ENCODE results near the gene CDH10.

The CDH10 gene

DNA sequence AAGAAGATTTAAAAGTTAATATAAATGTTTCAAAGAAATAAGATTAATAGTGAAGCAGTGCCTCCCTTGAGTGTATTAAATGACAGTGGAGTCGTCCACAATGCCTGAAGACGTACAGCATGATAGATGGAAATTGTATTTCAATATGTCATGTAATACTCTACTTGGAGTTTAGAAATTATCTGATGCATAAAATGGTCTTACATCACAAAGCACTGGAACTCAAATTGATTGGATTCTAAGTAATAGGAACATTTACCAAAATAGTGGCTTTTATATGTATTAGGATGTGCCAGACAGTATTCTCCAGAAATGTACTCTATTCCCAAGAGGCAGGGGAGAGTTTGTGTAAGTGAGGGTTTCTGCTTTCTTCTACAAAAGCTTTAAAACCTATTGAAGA lies 49.4 kb downstream of the CDH10 start:
- DNase-seq, result no peak

DNA sequence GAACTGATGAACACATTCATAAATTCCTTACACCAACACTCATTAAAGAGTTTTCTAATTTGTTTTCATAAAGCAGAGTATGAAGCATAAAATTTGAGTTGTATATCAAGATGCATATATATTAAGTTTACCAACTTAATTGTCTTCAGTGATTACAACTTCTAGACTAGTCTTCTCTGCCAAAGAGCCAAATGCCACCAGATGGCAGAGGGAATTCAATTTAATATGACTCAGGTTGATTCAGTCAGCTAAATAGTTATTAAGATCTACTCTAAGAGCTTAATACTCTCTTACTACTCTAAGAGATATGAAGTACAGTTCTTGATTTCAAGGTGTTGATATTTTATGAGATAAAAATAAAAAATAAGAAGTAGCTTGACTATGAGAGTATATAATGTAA lies 53.4 kb downstream of the CDH10 start:
- DNase-seq, result no peak

DNA sequence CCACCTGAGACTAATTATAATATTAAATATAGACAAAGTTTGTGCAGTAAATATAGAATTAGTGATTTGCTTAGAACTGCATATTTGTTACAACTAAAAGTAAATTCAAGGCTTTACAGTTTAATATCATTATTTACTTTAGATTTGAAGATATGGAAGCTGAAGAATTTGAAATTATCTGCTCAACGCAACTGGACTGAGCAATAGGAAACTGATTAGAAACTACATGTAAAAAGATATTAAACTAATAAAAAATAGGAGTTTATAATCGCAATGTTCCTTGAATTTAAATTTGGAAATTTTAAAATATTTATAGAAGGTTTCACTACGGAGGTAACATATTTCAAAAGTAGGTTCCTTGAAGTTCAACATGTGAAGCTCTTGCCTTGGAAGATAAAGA lies 55.2 kb downstream of the CDH10 start:
- DNase-seq, result no peak

DNA sequence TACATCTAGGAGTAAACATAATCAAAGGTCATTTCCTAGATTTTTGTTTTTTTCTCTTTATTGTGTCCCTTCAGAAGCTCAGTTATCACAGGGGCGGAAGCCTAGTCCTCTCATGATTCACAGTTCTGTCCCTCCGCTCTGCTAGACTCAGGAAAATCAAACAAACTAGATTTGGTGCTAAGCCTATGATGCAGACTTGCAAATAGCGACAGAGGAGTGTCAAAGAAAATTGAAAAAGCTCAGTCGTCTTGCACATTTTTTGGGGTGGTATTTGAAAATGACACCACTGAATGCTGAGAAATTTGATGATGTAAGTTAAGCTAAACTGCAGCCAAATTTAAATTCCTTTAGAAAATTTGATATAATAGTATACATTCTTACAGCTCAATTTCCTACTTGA lies 59.0 kb downstream of the CDH10 start:
- no peak for DNase-seq

DNA sequence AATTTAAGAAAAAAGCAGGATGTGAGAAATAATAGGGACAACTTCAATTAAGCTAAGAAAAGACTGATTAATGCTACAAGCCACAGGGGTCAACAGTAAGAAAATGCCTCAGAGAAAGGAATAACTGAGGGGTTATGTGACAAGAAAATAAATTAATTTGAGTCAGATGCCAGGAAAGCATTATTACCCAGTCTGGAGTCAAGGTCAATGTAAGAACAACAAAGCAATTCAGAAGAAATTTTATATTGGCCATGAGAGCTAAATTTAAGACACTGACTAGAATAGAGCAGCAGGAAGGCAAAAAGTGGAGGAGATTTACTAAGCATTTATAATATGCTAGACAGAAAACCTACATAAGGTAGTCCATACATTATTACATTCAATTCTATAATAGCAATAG lies 73.5 kb downstream of the CDH10 start:
- no peak for DNase-seq

DNA sequence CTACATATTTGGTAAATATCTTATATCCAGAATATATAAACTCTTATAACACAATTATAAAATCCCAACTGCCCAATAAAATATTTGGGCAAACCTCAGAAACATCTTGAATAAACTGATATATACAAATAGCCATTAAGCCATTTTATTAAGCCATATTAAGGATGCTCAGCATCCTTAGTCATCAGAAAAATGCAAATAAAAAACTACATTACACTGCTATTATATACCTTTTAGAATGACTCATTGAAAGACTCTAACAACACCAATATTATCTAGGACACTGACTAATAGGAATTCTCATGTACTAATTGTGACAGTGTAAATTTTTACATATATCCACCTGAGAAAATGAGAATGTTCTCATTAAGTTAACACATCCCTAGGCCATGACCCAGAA lies 77.8 kb downstream of the CDH10 start:
- DNase-seq, result no peak

DNA sequence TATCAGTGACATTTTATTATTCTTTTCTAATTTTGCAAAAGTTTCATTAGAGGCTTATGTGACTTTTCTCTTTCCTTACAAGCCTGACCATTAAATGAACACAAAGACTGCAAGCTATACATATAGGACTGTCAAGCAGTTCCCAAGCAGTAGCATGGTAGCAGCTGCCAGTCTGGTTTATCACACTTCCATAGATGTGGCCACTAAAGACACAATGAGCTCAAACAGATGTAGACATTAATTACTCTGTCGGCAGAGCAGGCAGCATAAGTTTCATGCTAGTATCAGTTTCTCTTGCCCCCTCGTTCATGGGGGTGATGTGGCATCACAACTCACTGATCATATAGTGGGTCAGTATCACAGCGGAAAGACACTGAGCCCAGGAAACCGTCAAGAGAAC lies 89.5 kb downstream of the CDH10 start:
- DNase-seq, result no peak

DNA sequence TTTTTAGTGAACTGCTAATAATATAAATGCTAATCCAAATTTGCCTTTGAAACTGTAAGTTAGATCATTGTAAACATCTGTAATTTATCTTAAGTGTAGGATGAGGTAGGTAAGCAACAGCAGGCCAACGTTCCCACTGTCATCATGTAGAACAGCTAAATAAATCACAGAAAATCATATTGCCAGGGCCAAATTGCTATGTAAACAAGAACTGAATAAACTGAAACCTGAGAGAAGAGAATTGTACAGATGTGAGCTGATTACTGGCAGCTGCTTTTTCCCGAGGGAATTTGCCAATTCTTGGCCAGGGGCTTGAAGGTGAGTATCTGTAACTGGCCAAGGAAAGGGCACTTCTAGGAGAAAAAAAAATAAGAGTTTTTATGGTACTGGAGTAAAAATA lies 97.6 kb downstream of the CDH10 start:
- no peak for DNase-seq

DNA sequence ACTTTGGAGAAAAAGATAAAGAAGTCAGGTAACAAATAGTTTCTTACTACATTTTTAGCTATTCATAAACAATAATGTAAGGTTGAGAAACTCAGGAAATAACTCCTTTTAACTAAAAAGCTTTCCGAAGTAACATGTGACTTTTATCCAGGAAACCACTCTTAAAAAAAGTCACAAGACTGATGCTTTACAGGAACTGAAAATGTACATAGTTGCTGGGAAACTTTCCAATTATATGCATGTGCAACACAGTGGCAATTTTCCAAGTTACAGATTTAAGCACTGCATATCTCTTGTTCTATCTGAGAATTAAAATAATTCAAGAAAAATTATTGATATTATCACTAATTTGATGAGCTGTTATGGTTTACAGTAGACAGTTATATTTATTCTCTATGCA lies 105.2 kb downstream of the CDH10 start:
- DNase-seq, result no peak

DNA sequence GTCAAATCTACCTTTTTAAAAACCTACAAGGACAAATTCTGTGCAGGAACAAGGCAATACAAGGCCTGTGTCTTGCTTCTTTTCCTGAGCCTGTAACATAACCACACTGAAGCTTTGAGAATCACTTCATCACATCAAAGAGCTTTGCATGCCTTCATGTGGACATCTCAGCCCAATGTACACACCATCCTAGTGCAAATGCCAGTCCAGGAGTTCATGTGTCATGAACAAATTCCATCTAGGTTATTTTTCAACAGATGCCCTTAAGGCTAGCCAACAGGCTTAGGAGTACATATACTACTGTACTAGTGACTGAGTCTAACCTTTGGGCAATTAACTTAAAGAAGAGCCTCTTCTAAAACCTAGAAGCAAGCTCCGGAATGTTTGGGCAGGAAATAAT lies 106.4 kb downstream of the CDH10 start:
- no peak for DNase-seq

DNA sequence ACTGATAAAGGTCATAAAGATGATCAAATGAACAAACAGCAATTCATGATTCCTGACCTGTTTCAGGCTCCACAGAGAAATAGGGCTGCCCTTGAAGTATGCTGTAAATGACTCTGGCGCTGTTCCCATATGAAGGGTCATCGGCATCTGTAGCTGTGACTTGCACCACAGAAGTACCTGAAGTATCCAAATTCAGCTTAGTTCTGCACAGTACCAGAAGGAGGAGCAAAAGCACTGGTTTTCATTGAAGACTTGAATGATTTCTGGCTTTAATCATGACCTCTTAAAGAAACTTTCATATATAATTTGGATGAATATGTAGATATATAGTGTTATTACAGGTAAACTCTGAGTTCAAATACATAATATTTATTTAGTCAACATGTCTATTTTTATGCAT lies 109.1 kb downstream of the CDH10 start:
- no peak for DNase-seq

DNA sequence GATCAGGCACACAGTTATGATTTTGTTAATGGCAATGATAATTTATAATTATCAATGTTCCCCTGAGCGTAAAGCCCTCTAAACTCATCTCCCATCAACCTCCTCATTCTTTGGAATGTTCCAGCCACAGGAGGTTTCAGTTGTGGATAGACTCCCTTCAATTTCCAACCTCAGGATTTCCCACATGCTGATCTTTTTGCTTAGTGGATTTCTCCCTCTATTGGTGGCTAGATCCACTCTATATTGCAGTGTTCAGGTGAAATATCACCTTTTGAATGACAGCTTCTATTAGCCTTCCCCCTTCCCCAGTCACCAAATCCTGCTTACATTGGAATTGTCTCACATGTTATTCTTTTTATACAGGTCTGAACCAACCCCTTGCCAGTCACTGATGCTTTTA lies 113.9 kb downstream of the CDH10 start:
- DNase-seq, result no peak

DNA sequence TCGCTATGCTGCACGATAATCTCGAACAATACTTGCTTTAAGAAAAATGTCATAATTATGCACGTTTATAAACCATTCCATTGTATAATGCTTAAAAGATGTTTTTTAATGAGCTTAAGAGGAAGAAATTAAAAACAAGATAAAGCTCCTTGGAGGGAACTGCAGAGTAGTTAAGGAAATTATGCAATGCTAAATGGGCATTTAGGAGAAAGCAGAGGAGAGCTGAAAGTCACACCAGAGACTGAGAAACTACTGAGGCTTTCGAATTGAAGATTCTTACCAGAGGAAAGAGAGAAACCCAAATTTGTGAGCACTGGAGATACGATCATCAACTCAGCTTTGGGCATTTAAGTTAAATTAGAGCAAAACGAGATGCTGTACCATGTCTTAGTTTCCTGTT lies 119.4 kb downstream of the CDH10 start:
- DNase-seq, result no peak

DNA sequence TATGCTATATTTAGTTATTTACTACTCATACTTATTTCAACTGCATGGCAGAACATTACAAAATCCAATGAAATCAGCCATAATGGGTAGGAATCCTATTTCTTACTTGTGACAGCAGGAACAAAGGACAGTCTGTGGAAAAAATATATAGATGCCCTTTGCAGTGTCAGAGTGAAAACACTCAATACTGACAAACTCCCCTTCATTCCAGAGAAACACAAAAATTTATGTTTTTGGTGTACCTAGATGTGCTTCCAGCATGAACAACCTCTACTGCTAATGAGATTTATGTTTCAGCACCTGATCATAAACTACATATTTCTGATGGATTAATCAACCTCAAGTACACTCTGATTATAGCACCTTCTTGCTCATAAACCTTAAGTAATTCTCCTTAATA lies 132.4 kb downstream of the CDH10 start:
- no peak for DNase-seq

DNA sequence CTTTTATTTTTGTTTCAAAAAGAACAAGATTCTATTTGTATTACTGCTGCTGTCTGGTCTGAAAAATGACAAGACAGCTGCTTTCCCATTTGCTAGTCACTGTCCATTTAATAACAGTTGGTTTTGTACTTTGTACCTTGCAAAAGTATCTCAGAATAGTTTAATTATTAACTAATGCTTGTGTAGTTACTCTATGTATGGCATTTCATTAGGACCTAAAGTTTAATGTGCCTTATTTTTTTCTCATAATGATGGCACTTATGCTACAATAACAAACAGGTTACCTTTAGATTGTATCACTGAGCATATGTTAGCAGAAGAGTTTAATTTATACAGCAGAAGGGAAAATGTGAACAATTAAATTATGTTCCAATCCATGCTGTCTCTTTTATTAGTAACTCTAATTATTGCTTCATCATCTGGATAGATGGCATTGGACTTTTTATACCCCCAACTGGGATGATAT lies 134.2 kb downstream of the CDH10 start:
- DNase-seq, result no peak

DNA sequence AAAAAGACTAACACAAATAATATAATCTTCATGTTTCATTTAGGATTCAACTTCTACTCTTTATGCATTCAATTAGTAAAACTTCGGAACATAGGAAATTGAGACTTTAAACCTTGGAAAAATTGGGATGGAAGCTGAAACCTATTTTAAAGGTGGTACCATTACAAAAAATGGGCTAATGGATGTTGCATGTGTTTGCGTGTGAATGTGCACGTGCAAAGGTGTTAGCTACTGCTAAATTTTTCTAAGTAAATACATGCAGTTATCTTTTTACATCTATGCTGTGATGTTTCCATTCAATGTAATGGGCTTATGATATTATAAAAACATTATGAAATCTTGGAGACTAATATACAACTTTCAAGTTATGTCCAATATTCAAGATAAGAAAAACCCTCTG lies 134.8 kb downstream of the CDH10 start:
- DNase-seq, result no peak

DNA sequence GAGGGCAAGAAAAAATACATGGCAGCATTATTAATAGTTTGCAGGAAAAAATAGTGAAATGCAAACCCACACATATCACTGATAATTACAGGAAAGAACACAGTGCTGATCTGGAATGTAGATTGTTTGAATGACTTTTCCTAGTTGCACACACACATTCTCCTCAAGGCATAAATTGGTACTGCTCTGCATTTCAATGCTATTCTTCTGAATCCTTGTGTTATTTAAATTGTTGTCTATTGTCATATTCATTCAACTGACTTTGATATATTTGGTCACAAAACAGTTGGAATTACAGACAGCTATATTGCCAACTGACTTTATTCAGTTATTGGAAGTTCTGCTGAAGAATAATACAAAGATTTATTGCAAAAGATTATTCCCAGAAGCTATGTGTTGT lies 139.5 kb downstream of the CDH10 start:
- no peak for DNase-seq

DNA sequence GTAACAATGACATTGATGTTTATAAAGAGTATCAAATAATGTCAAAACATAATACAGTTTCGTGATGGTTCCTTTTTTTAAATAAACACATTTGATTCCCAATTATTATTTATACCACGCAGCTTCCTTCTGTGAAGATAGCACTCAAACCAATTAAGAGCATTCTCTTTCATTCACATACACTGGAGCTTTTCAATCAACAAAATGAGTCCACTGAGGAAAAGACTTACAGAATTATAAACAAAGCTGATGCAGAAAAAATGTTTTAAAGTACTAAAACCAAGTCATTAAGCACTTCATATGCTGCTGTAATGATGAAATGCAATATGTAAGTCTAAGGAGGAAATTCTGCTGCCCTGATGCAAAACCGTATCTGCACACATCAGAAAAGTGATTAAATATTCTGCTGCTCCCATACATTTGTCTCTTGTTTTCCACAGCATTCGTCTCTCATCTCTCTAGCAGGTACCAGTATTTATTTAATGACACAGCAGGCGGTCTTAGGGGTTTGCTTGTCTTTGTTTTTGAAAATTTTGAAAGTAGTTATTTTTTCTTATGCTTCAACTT lies 147.1 kb downstream of the CDH10 start:
- DNase-seq, result no peak

DNA sequence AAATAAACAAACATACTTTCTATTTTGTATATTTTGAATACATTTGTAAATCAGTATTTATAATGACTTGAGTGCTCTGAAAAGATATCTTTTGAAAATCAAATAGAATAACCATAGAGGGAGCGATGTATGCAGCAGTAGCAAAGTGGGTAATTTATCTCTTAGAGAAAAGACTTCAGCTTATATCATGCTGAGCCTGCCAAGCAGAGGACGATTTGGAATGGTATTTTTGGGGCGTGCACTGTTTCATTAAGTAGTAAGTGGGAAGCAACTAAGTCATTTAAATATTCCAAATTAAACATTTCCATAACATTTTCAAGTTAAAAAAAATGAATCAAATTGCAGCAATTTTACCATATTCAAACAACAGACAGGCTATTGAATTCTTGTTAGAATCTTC lies 147.6 kb downstream of the CDH10 start:
- DNase-seq, result no peak

DNA sequence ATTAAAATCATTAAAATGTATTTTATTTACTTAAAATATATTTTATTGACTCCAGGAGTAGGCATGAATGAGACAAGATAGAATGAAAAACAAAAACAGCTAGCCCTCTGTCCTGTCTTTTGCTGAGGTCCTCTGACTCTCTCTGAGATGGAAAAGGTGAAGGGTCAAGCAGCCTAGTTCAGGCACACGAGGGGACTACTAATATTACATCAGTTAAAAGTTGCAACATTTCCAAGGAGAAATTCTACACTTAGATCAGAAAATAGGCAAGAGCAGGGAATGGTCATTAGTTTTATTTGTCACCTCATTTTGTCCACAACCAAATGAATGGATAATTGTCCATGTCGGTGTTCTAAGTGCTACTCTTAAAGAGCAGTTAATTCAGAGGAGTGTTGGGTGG lies 148.5 kb downstream of the CDH10 start:
- DNase-seq, result no peak

DNA sequence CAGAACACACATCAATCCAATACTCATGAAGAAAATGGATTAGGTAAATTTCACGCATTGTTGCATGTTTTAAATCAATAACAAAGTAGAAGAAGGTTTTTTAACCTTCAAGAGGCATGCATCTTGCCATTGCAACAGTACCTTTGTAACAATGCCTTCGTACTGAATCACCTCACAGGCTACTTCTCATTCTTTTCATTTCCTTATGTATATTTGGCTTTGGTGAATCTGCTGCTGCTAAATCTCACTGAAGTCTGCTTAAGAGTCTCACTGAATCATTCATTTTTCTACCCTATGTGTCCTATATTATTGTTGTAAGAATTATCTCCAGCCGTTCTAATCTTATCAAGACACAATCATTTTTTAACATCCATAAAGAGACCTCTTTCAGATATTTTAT lies 152.5 kb downstream of the CDH10 start:
- no peak for DNase-seq

DNA sequence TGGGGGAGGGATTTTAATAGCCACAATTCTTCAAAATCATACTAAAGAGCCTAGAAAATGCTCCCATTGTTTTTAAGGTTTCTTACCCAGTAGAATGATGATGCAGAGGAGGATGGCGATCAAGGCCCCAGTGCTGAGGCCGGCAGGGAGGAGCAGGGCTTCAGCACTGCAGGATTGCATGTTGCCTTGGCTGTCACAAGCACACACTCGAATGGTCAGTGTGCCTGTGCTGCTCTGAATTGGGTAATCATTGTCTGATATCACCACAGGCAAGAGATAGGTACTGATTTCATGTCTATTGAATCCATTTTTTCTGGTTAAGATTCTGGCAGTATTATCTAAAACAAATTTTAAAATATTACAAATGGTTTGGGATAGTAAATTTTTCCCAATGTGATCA lies 153.3 kb downstream of the CDH10 start:
- no peak for DNase-seq

DNA sequence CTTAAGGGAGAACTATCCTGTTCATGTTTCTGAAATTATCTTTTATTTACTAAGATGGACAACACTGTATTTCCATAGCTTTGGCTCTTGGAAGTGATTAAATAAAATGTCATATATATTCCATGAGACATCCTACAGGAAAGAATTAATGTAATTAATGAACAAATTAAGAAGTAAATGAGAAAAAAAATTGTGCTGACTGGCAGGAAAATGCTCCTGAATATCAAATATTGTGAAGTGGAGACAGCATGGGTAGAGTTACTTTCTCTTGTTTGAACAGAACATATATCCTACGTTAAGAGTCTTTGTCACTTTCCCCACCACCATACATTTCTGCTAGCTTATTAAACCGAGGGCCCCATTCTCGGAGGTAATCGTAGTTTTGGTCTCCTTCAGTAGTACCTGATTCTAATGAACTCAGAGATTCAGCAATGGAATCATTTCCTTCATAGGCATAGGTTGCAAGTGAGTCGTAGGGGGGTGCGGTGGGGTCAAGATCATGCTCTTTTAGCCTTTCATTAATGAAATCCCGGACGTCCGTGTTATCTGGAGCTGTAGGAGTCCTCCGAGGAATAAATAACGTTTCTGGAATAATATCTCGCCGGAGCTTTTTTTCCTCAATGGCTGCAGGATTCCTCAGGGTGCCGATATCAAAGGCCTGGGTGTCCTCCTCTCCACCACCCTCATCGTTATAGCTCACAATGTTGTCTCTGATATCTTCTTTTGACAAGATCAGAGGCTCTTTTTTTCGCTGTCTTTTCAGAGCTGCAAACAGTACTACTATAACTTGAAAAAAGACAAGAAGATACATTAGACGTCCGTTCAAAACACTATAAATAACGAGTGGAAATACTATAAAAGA lies 157.2 kb downstream of the CDH10 start:
- DNase-seq, result no peak

DNA sequence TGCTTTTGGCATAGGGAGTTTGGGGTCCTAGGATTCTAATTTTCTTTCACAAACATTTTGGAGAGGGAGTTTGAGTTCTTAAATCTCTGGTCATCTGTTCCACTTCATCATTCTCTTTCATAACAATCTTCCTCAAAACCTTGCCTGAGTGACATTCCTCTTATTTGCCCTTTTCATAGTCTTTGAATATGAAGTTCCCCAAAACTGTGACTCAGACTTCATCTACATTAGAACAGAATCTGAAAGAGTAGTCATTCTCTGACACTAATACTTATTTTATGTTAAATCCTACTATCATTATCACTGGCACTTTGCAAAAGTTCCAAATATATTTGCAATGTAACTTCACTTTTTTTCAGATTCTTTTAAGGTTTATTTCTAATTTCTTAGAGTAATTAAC lies 163.8 kb downstream of the CDH10 start:
- no peak for DNase-seq

DNA sequence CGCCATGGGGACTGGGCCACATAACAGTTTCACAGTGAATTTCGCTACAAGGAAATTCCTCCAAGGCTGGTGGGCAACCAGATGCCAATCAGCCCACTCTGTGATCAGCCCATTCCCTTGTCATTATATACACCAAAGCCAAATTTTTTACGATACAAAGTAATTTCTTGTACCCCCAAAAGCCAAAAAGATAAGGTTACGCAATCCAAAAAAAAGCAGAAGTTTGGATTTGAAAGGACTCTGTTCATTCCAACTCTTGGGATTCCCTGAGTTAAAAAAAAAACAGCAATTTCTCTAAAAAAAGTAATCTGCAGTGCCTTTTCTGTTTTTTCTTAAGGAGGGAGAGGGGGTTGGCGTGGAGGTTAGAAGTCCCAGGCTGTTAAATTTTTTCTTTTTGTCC lies 166.8 kb downstream of the CDH10 start:
- DNase-seq, result no peak

Measured in cerebellar nuclear complex (tissue), 1 donor.